HepG2 (cell line): ENCODE results near the gene APBA1. TPM values are rescaled to one million over a fixed set of nuclear protein-coding genes. Genes with fewer than 3 reads are reported as not detected.

ENCODE experiments used
- ATAC-seq: fragments of 200-7000 bp; cut with Tn5 transposase; 3 replicates; pipeline ENCODE4 v1.9.1; 2020; ENCODE audit warnings: mild to moderate bottlenecking, moderate library complexity
- BruUV-seq: library from RNA; stranded (reverse); fragments of 400-500 nt; replicated peaks from 2 replicates; lab custom pipeline; 2021; lab: Mats Ljungman, UMichigan
- CTCF ChIA-PET: fragments of 300-600 bp; formaldehyde crosslinking; extraction: SDS; loops from one replicate; lab custom pipeline; 2021; ENCODE audit warnings: low total read pairs, inconsistent platforms, low intra/inter-chr PET ratio; lab: Yijun Ruan, JAX
- POLR2A ChIA-PET: fragments of 350-600 bp; sonication (Branson Sonifier 250); formaldehyde crosslinking; loops from one replicate; lab custom pipeline; 2020; ENCODE audit warnings: antibody characterized with exemption, inconsistent platforms; lab: Yijun Ruan, JAX
- DNase-seq: peaks from one replicate; pipeline ENCODE4 v3.0.0-alpha.2; 2015; ENCODE audit warnings: low spot score
- FAIRE-seq: peaks from 3 replicates; lab custom pipeline; 2011; peaks lifted over from hg19 to GRCh38; lab: Jason Lieb, UNC
- H2AFZ ChIP-seq: one replicate; pipeline ENCODE4 v1.6.1; 2011; ENCODE audit warnings: low read length, inconsistent platforms
- H3K27ac ChIP-seq: fragments of 300-600 bp; 3 replicates; pipeline ENCODE4 v1.8.0; 2011; ENCODE audit warnings: mixed run types, mild to moderate bottlenecking, mixed read lengths, low read length, inconsistent platforms; ENCODE audit not compliant: insufficient read depth; ENCODE audit errors: extremely low read length
- H3K27me3 ChIP-seq, 2 experiments: fragments of 200-600 bp in 1 of 2; 2 replicates in 1 of 2; 3 replicates in 1 of 2; pipeline versions ENCODE4 v1.6.0 to v1.8.0; 2011; ENCODE audit warnings: low read length in 2 of 2, mild to moderate bottlenecking in 2 of 2, moderate library complexity in 2 of 2, inconsistent platforms in 1 of 2; ENCODE audit not compliant: insufficient read depth in 2 of 2, control insufficient read depth in 1 of 2
- H3K36me3 ChIP-seq, 2 experiments: fragments of 200-600 bp in 1 of 2; replicated peaks in 1 of 2; 2 replicates in 1 of 2; 3 replicates in 1 of 2; pipeline versions ENCODE4 v1.5.1 to v1.8.0; 2011; ENCODE audit warnings: low read length in 2 of 2, inconsistent platforms in 1 of 2; ENCODE audit not compliant: insufficient read depth in 2 of 2, control insufficient read depth in 1 of 2
- H3K4me1 ChIP-seq: 2 replicates; pipeline ENCODE4 v1.5.1; 2012; ENCODE audit warnings: low read length, inconsistent platforms; ENCODE audit not compliant: insufficient read depth
- H3K4me2 ChIP-seq: 2 replicates; pipeline ENCODE4 v1.6.0; 2011; ENCODE audit warnings: low read depth, low read length, inconsistent platforms
- H3K4me3 ChIP-seq, 3 experiments: fragments of 200-600 bp in 1 of 3; sonication (generic), shearing (Covaris generic) in 1 of 3; replicated peaks in 1 of 3; 2 replicates each; pipeline ENCODE4 v1.5.1; 2011 to 2016; ENCODE audit warnings: low read length in 3 of 3, inconsistent platforms in 2 of 3, low read depth in 2 of 3, mild to moderate bottlenecking in 2 of 3, control low read depth in 1 of 3, mixed read lengths in 1 of 3; ENCODE audit not compliant: insufficient read depth in 1 of 3
- H3K79me2 ChIP-seq: one replicate; pipeline ENCODE4 v1.6.1; 2011; ENCODE audit warnings: low read length, inconsistent platforms; ENCODE audit not compliant: insufficient read depth
- H3K9ac ChIP-seq: 2 replicates; pipeline ENCODE4 v1.6.0; 2011; ENCODE audit warnings: mild to moderate bottlenecking, low read depth, low read length, inconsistent platforms; ENCODE audit not compliant: insufficient read depth
- H3K9me3 ChIP-seq: 2 replicates; pipeline ENCODE4 v1.5.1; 2012; ENCODE audit warnings: mild to moderate bottlenecking, low read length
- H4K20me1 ChIP-seq: 2 replicates; pipeline ENCODE4 v1.6.0; 2011; ENCODE audit warnings: inconsistent platforms, mild to moderate bottlenecking, low read length, moderate library complexity; ENCODE audit not compliant: insufficient read depth
- BCLAF1 ChIP-seq: fragments of 450-650 bp; IDR thresholded peaks from 2 replicates; pipeline ENCODE4 v1.6.1; 2017; ENCODE audit warnings: mild to moderate bottlenecking
- CREBL2 ChIP-seq: sonication (generic); formaldehyde crosslinking; IDR thresholded peaks from 2 replicates; pipeline ENCODE4 v1.8.1; 2023; ENCODE audit warnings: missing genetic modification reagents, mild to moderate bottlenecking, borderline replicate concordance
- DPF2 ChIP-seq: sonication (generic); formaldehyde crosslinking; IDR thresholded peaks from 2 replicates; pipeline ENCODE4 v1.4.0; 2020; ENCODE audit warnings: mild to moderate bottlenecking, low read depth, missing genetic modification reagents, borderline replicate concordance
- HCFC1 ChIP-seq: fragments of 150-350 bp; IDR thresholded peaks from 2 replicates; pipeline ENCODE4 v1.6.1; 2014; ENCODE audit warnings: low read depth, low read length
- NFAT5 ChIP-seq: sonication (generic); formaldehyde crosslinking; IDR thresholded peaks from 2 replicates; pipeline ENCODE4 v1.4.0; 2020; ENCODE audit warnings: missing genetic modification reagents
- PCBP2 ChIP-seq: fragments of 200-400 bp; formaldehyde crosslinking; optimal IDR thresholded peaks from 2 replicates; pipeline ENCODE3; 2018; ENCODE audit warnings: low read length, low read depth; ENCODE audit not compliant: poor library complexity, severe bottlenecking
- ZFP36L1 ChIP-seq: sonication (generic); formaldehyde crosslinking; IDR thresholded peaks from 2 replicates; pipeline ENCODE4 v1.8.0; 2022; ENCODE audit warnings: mild to moderate bottlenecking, missing genetic modification reagents, moderate library complexity
- ZMYM3 ChIP-seq: sonication (generic); formaldehyde crosslinking; IDR thresholded peaks from 2 replicates; pipeline ENCODE4 v1.5.1; 2020; ENCODE audit warnings: mild to moderate bottlenecking, missing genetic modification reagents
- ZNF333 ChIP-seq: sonication (generic); formaldehyde crosslinking; IDR thresholded peaks from 2 replicates; pipeline ENCODE4 v1.4.0; 2020; ENCODE audit warnings: mild to moderate bottlenecking, missing genetic modification reagents, borderline replicate concordance
- ZNF800 ChIP-seq: sonication (generic); formaldehyde crosslinking; IDR thresholded peaks from 2 replicates; pipeline ENCODE4 v1.4.0; 2020; ENCODE audit warnings: missing genetic modification reagents
- WGBS: methylation state at CpG from one replicate; pipeline ENCODE4 v1.1.6; 2017; ENCODE audit warnings: low lambda C conversion rate; 5-methylcytosine and 5-hydroxymethylcytosine counted together
- in situ Hi-C: cut with HindIII; loops from 2 replicates; pipeline ENCODE4 v1.10.0; 2017; ENCODE audit warnings: low pct_unique_long_range_greater_than_20kb; ENCODE audit not compliant: extremely low pct_ligation_motif_present
- intact Hi-C: fragments of 100-400 bp; cut with micrococcal nuclease; formaldehyde crosslinking; loops from one replicate; pipeline ENCODE4 v1.10.0; 2022; ENCODE audit not compliant: unreplicated experiment
- polyA plus RNA-seq, 8 experiments: library from polyadenylated mRNA; depleted of rRNA in 3 of 8; stranded (reverse) in 7 of 8; unstranded in 1 of 8; fragments of >200 nt; fragmentation: Illumina TruSeq in 4 of 8; extraction: Trizol in 4 of 8; gene quantifications; 2 replicates each; pipeline versions ENCODE4 v1.2.1 to v1.2.3, GENCODE V29; 2011 to 2016; ENCODE audit warnings: low read depth in 4 of 8, missing spikeins in 1 of 8, mixed read lengths in 1 of 8; ENCODE audit not compliant: insufficient read depth in 1 of 8
- total RNA-seq, 5 experiments: library from RNA; depleted of rRNA; stranded (reverse); fragments of >200 nt; fragmentation: Illumina TruSeq; extraction: Trizol; gene quantifications; 2 replicates each; pipeline ENCODE4 v1.2.3, GENCODE V29; 2016; ENCODE audit warnings: low read depth in 1 of 5

Gene APBA1
- total and polyA plus RNA-seq, 2 of the 13 experiments (the other 11 are each of a cell fraction or from before 2014, with no cell fraction given) = 0.15 TPM; not detected in 1

- H3K4me2 ChIP-seq = no peak overlapping the region
- intact Hi-C loops (no loop called here), in situ Hi-C loops (no loop called here)
- FAIRE-seq (no peak), ATAC-seq (no peak), DNase-seq (no peak)
- H3K9ac ChIP-seq = no peak overlapping the region
- H3K27me3 ChIP-seq = no peaks in the 10 kb centered on the region
- ChIA-PET POLR2A (no interaction called here), CTCF (no interaction called here)
- H3K4me3 ChIP-seq = no peak overlapping the region
- no peak overlapping the region for H2AFZ ChIP-seq
- no peaks in the 10 kb centered on the region for H3K4me1 ChIP-seq
- H3K36me3 ChIP-seq = no peaks in the 10 kb centered on the region
- no peaks in the 10 kb centered on the region for H4K20me1 ChIP-seq
- BruUV-seq = no TSS peak
- no peak for TF ChIP-seq BCLAF1
- TF ChIP-seq ZNF333 (CRISPR knock-in tag) = no peak
- TF ChIP-seq ZNF800 (CRISPR knock-in tag) = no peak
- no peak for TF ChIP-seq HCFC1
- no peak for TF ChIP-seq NFAT5 (CRISPR knock-in tag)
- no peak for TF ChIP-seq DPF2 (CRISPR knock-in tag)
- TF ChIP-seq PCBP2 = no peak
- TF ChIP-seq CREBL2 (CRISPR knock-in tag) = no peak
- no peak for TF ChIP-seq ZFP36L1
- no peak for TF ChIP-seq ZMYM3 (CRISPR knock-in tag)
- H3K27ac ChIP-seq = no peak overlapping the region
- 0% methylated on average over 1 of the region's 2 CpGs for WGBS
- peaks cover 21% of the 10 kb centered on the region for H3K9me3 ChIP-seq
- no peaks in the 10 kb centered on the region for H3K79me2 ChIP-seq
Measured at GRCh38 chr9:69697475-69697874, 25.3 kb upstream of the APBA1 start.
